PC-3 (cell line): ENCODE data around the gene RPLP2.

ENCODE experiments used
- CTCF ChIP-seq: fragments of 300-600 bp; sonication (generic); conservative IDR thresholded peaks from 2 replicates; pipeline ENCODE4 v1.5.1; 2017; ENCODE audit warnings: antibody characterized with exemption, low read depth, mild to moderate bottlenecking, low read length
- EZH2 ChIP-seq: fragments of 300-600 bp; sonication (generic); IDR thresholded peaks from one replicate; pipeline ENCODE4 v1.6.1; 2017; ENCODE audit warnings: antibody characterized with exemption, mild to moderate bottlenecking, low read length; ENCODE audit not compliant: unreplicated experiment
- EZH2phosphoT487 ChIP-seq: fragments of 300-600 bp; sonication (generic); IDR thresholded peaks from 2 replicates; pipeline ENCODE4 v1.6.1; 2018; ENCODE audit warnings: mild to moderate bottlenecking, antibody characterized with exemption, low read length, borderline replicate concordance

- TF ChIP-seq CTCF (no peak), EZH2 (no peak), EZH2phosphoT487 (no peak)
Measured at GRCh38 chr11:826227-826621, 16.5 kb downstream of the RPLP2 start.
